DND-41 (cell line): ENCODE results near the gene SCRN2.

Source experiments
- ATAC-seq: fragments of 200-7000 bp; cut with Tn5 transposase; 3 replicates; pipeline ENCODE4 v1.9.1; 2021; ENCODE audit warnings: low read depth; ENCODE audit not compliant: insufficient read depth
- DNase-seq: peaks from one replicate; pipeline ENCODE4 v3.0.0-alpha.2; 2020
- H2AFZ ChIP-seq: 2 replicates; pipeline ENCODE4 v1.6.0; 2012; ENCODE audit warnings: low read depth, low read length
- H3K27ac ChIP-seq: 2 replicates; pipeline ENCODE4 v1.5.1; 2012; ENCODE audit warnings: low read length, inconsistent platforms
- H3K27me3 ChIP-seq: fragments of 200-600 bp; sonication (generic); 2 replicates; pipeline ENCODE4 v1.6.0; 2012; ENCODE audit warnings: low read length, mild to moderate bottlenecking, inconsistent platforms; ENCODE audit not compliant: insufficient read depth, poor library complexity
- H3K36me3 ChIP-seq: 2 replicates; pipeline ENCODE4 v1.5.1; 2012; ENCODE audit warnings: low read length, inconsistent platforms; ENCODE audit not compliant: insufficient read depth
- H3K4me1 ChIP-seq: 2 replicates; pipeline ENCODE4 v1.5.1; 2012; ENCODE audit warnings: mild to moderate bottlenecking, low read length; ENCODE audit not compliant: insufficient read depth
- H3K4me2 ChIP-seq: 2 replicates; pipeline ENCODE4 v1.6.0; 2012; ENCODE audit warnings: mild to moderate bottlenecking, moderate library complexity, low read length, inconsistent platforms; ENCODE audit not compliant: insufficient read depth
- H3K4me3 ChIP-seq, 2 experiments: fragments of 200-600 bp in 1 of 2; shearing (Covaris generic) in 1 of 2; 2 replicates each; pipeline ENCODE4 v1.5.1; 2012 to 2016; ENCODE audit warnings: inconsistent platforms in 2 of 2, low read length in 2 of 2, mild to moderate bottlenecking in 2 of 2, low read depth in 1 of 2, moderate library complexity in 1 of 2
- H3K79me2 ChIP-seq: 2 replicates; pipeline ENCODE4 v1.6.0; 2012; ENCODE audit warnings: low read length, inconsistent platforms; ENCODE audit not compliant: insufficient read depth
- H3K9ac ChIP-seq: 2 replicates; pipeline ENCODE4 v1.6.0; 2012; ENCODE audit warnings: low read depth, mild to moderate bottlenecking, inconsistent platforms, low read length, moderate library complexity
- H3K9me3 ChIP-seq: 2 replicates; pipeline ENCODE4 v1.5.1; 2012; ENCODE audit warnings: low read length, moderate library complexity, mild to moderate bottlenecking, inconsistent platforms; ENCODE audit not compliant: insufficient read depth, severe bottlenecking
- H4K20me1 ChIP-seq: 2 replicates; pipeline ENCODE4 v1.6.0; 2012; ENCODE audit warnings: low read length; ENCODE audit not compliant: insufficient read depth
- CTCF ChIP-seq: IDR thresholded peaks from 2 replicates; pipeline ENCODE4 v1.5.1; 2012; ENCODE audit warnings: borderline replicate concordance, low read length, moderate library complexity, mild to moderate bottlenecking; ENCODE audit not compliant: poor library complexity, severe bottlenecking; ENCODE audit errors: extremely low read depth
- EZH2 ChIP-seq: IDR thresholded peaks from 3 replicates; pipeline ENCODE4 v1.6.1; 2012; ENCODE audit warnings: borderline replicate concordance, low read depth, mild to moderate bottlenecking, moderate library complexity, low read length, inconsistent platforms; ENCODE audit not compliant: severe bottlenecking

Gene SCRN2

DNA sequence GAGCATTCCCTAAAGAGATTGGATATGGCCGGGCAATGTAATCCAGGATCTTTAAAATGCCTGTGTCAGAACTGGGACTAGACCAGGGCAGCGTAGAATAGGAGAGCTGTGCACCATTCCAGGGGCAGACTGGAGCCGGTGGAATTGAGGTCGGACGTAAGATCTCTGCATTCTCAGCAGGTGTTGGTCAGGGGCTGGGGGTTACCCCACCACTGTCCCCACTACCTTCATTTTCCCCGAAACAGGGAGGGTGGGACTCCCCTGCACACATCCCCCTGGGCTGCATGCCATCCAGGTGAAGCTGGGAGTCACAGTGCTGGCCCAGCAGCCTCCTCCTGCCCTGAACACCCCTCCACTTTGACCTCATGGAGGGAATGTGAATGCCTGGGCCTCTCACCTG lies 37.3 kb downstream of the SCRN2 start:
- no peaks in the 10 kb centered on the region for H3K79me2 ChIP-seq
- peaks cover 4% of the 10 kb centered on the region; the same call in 1 of the 2 replicates for H4K20me1 ChIP-seq
- peaks cover 20% of the 10 kb centered on the region for H3K36me3 ChIP-seq
- no peaks in the 10 kb centered on the region for H3K27me3 ChIP-seq
- H3K4me1 ChIP-seq: no peaks in the 10 kb centered on the region
- no peak overlapping the region for H2AFZ ChIP-seq
- no peak overlapping the region for H3K9ac ChIP-seq
- no peak overlapping the region for H3K27ac ChIP-seq
- H3K4me2 ChIP-seq: no peak overlapping the region
- TF ChIP-seq EZH2: no peak
- no peak for TF ChIP-seq CTCF
- DNase-seq (no peak), ATAC-seq (no peak)
- H3K9me3 ChIP-seq: no peaks in the 10 kb centered on the region
- H3K4me3 ChIP-seq: no peak overlapping the region

GRCh38 chr17:47803201-47803600 lies 37.9 kb downstream of the SCRN2 start:
- ATAC-seq (no peak), DNase-seq (no peak)
- Histone ChIP-seq H3K36me3 (peaks cover 14% of the 10 kb centered on the region), H2AFZ (no peak overlapping the region), H3K27me3 (no peaks in the 10 kb centered on the region), H3K4me2 (no peak overlapping the region), H3K4me1 (no peaks in the 10 kb centered on the region), H3K9me3 (no peaks in the 10 kb centered on the region), H3K79me2 (no peaks in the 10 kb centered on the region), H3K4me3 (no peak overlapping the region), H3K27ac (no peak overlapping the region), H4K20me1 (peaks cover 4% of the 10 kb centered on the region; the same call in 1 of the 2 replicates), H3K9ac (no peak overlapping the region)
- TF ChIP-seq CTCF (no peak), EZH2 (no peak)

DNA sequence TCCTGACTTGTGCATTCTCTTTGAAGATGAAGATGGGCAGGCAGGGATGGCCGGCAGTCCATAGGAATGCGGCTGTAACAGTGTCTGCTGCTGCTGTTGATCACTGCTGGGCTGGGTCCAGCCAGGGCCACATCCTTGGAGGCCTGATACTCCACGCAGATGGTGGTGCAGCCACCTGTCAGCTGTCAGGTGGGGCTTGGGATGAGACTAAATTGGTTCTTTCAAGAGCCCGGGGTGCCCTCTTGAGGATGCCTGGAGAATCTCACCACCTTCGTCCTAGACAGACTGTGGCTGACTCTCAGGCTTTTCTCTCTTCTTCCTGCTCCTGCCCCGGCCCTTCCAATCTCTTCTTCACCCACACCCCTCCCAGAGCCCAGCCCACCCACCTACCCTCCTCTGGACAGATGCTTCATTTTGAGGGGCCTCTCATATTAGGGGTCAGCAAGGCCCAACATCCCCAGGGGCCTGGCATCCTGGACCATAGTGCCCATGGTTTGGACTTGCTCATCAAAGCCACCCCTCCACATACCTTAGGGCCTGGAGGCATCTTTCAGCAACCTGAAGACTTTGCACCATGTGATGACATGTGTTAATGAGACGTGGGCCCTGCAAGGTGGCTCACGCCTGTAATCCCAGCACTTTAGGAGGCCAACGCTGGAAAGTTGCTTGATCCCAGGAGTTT lies 38.6 kb downstream of the SCRN2 start:
- ATAC-seq: peak; percentile 92
- H3K27ac ChIP-seq: no peak overlapping the region
- H3K79me2 ChIP-seq: no peaks in the 10 kb centered on the region
- no peak overlapping the region for H2AFZ ChIP-seq
- H3K27me3 ChIP-seq: no peaks in the 10 kb centered on the region
- peaks cover 8% of the 10 kb centered on the region for H3K36me3 ChIP-seq
- H4K20me1 ChIP-seq: peaks cover 4% of the 10 kb centered on the region; the same call in 1 of the 2 replicates
- TF ChIP-seq CTCF: peak; percentile 73
- TF ChIP-seq EZH2: no peak
- H3K4me2 ChIP-seq: no peak overlapping the region
- no peaks in the 10 kb centered on the region for H3K9me3 ChIP-seq
- peak; percentile 61 for DNase-seq
- no peak overlapping the region for H3K9ac ChIP-seq
- no peaks in the 10 kb centered on the region for H3K4me1 ChIP-seq
- no peak overlapping the region for H3K4me3 ChIP-seq
